ENCODE results near the gene TMEM131L.

TMEM131L gene

DNA sequence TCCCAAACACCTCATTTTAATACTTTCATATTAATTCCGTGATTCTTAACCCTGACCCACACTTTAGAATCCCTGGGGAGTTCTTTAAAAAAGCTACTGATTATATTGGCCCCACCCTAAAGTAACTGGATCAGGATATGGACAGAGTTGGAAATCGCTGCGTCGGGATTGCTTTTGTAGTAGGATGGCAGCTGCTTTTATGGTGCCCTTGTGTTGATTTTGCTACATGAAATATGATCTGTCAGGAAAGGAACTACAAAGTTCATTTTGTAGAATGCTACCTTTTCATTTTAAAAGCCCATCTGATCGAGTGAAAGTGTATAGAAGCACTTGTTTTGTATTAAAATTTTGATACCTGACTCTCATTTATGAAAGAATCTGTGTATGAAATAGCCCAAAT, 43.6 kb downstream of the TMEM131L start:
- DNase-seq = no peak

DNA sequence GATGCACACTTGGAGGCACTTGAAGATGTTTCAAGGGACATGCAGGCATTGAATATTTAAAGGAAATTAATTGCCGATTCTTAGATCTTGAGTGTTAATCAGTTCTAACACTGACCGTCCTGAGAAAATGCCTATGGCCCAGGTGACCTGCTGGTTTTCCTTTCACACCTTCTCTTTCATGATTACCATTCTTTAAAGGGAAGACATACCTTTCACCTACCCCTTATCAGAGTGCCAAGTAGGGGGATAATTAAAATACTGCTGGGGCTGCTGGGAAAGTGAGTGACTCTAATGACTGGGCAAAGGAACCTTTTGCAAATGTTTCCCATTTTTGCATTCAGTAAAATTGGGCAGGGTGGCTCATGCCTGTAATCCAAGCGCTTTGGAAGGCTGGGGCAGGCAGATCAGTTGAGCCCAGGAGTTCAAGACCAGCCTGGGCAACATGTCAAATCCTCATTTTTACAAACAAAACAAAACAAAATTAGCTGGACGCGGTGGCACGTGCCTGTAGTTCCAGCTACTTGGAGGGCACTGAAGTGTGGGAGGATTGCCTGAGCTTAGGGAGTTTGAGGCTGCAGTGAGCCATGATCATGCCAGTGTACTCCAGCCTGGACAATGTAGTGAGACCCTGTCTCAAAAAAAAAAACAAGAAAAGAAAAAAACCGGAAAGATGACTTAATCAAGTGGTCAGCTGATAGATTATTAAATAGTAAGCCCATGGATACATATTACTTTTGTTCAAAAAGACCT, 44.3 kb downstream of the TMEM131L start:
- DNase-seq = no peak

DNA sequence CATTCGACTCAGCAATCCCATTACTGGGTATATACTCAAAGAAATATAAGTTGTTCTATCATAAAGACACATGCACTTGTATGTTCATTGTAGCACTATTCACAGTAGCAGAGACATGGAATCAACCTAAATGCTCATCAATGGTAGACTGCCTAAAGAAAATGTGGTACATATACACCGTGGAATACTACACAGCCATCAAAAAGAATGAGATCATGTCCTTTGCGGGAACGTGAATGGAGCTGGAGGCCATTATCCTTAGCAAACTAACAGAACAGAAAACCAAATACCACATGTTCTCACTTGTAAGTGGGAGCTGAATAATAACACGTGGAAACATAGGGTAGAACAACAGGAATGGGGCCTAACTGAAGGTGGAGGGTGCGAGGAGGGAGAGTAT, 44.9 kb downstream of the TMEM131L start:
- DNase-seq = no peak

DNA sequence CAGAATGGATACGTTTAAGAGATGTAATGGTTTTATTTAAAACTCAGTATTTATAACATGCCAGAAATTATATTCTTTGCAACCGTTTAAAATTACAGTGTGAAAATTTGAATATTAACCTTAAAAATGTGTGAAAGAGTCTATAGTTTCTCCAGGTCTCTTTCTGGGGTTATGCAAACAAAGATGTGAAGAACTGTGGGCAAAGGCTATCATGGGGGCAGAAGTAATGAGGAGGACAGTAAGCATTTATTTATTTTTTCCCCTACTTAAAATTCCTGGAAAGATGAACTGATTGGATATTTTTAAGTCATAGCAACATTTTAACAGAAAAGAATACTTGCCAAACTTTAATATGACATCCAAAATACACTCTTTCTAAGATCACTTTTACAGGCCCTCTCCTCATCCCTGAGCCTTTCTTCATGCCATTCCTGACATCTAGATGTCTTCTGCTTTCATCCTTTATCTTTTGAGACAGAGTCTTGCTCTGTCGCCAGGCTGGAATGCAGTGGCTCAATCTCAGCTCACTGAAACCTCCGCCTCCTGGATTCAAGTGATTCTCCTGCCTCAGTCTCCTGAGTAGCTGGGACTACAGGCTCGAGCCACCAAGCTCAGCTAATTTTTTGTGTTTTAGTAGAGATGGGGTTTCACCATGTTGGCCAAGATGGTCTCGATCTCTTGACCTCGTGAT, 46.1 kb downstream of the TMEM131L start:
- no peak for DNase-seq

DNA sequence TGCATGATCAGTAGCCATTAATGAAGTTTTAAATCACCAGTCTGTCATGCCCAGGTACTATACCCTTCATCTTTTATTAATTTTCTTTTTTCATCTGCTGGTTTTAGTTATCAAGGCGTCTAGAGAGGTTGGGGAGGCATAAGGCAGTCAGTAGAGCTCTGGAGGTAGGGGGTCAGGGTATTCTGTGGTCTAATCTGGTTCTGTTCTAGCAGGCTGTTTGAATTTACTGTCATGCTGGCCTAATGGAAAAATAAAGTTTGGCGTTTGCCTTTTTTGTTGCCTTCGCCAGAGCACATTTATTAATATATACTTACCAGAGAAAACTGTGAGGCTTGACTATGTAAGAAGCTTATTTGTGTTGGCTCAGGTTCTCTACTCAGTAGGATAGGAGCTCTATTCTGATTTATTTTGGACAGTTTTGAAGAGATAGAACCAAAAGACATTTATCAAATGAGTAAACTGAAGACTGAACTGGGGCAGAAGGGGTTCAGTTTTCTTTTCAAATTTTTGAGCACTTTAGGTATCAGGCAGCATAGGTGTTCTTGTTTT, 46.9 kb downstream of the TMEM131L start:
- DNase-seq = no peak

DNA sequence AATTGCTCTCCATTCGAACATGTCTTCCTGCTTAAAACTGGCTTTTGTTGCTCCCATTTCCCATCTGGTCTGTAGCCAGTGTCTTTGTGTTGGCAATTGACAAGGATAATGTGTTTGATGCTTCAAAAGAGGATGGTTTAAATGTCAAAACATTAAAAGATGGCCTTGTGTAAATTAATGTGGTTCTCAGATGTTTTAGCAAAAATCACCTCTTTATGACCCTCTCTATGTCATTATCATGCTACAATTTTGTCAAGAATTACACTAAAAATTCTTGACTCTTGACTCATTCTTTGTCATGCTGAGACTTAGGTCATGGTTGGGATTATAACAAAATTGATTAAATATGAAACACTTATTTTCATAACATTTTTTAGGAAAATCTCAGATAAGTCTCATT, 47.4 kb downstream of the TMEM131L start:
- DNase-seq = no peak

DNA sequence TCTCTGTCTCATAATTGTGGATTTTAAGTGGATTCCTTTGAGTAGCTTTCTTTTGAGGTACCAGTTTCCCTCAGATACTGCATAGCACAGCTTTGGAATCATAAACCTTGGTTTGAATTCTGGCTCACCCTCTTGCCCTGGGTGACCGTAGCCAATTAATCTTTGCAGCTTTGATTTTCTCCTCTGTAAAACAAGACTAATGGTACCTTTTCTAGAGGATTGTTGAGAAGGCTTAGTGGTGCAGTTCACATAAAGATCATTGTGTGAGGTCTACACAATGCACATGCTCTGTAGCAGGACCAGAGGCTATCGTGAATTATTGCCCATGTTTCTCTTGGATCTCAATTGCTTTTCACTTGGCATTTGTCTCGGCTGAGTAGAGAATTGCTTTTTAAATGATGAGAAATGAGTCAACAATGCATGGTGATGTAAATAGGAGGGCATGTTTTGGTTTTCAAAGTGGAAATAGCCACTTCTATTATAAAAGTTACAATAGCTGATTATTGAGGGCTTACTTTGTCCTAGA, 47.9 kb downstream of the TMEM131L start:
- DNase-seq = no peak

DNA sequence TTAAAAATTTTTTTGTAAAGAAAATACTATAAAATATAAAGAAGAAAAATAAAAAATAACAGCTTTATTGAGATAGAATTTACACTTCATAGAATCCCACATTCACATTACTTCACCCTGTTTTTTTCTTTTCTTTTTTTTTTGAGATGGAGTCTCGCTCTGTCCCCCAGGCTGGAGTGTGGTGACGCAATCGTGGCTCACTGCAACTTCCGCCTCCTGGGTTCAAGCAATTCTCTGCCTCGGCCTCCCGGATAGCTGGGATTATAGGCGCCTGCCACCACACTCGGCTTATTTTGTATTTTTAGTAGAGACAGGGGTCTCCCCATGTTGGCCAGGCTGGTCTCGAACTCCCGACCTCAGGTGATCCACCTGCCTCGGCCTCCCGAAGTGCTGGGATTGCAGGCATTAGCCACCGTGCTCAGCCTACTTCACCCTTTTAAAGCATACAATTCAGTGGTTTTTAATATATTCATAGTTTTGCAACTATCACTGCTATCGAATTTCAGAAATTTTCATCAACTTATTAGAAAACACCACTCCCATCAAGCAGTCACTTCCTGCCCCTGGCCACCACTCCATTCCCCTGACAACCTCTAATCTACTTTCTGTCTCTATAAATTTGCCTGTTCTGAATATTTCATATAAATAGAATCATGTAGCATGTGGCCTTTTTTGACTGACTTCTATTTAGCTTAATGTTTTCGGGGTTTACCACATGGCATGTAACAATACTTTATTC, 48.7 kb downstream of the TMEM131L start:
- no peak for DNase-seq

DNA sequence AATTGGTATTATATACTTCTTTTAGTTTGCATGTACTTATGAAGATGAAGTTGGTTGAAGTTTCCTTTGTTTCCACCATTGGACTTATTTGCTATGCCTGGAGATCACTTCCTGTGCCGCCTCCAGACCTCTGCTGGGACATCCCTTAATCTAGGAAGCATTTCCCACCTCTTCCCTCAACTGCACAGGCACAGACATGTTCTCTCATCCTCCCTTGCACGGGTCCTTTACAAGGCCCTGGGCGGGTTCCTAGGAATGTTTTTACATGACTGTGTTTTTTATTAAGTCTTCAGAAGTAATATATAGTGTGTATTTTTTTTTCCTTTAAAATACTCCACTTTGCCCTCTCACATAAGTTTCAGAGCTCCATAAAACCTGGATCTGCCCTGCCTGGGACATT, 51.0 kb downstream of the TMEM131L start:
- no peak for DNase-seq

DNA sequence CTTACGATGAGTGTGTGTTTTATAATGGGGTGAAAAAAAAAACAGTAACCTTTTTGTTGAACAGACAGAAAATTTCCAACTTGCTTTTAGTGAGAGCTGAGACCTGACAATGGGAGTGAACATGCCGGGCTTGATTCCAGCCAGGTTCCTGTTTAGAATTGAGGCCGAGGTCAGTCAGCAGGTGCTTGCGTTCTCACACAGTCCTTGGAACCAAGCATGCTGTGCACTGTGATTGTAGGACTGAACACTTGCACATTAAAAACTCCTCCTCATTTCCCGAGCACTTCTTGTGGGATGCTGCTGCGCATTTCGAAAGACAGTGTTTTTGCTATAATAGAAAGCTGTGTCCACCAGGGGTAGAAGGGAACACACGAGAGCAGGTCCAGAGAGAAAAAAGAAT, 51.8 kb downstream of the TMEM131L start:
- no peak for DNase-seq

DNA sequence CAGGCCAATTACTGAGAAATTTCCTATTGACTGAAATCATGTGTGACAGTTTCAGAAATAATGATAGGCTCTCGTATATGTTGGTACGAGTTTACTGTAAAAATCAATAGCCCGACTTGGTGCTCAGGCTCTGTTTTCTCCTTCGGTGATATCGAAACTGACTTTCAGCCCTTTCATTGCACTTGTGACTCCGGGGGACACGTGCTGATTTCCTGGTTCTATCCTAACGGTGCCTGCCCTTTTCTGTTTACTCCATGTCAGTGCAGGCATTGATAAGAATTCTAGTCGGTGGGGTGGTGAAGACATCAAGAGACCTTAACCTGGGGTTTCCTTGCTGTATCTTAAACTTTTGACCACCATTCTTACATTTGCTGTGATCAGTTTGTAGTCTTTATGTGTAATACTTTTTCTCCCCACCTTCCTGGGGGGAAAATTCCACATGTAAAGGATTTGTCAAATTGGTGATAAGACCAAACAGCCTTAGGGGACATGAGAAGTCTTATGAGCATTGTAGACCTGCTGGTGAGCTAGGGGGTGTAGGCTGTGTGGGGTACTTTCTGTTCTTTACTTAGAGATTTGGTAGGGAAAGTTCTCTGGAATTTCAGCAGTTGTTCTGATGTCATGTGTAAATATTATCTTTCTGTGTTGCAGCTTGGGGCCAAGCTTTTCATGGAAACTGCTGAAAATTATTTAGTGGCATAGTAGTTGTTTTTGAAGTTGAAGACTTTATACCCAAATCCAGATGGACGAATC, 52.7 kb downstream of the TMEM131L start:
- no peak for DNase-seq

DNA sequence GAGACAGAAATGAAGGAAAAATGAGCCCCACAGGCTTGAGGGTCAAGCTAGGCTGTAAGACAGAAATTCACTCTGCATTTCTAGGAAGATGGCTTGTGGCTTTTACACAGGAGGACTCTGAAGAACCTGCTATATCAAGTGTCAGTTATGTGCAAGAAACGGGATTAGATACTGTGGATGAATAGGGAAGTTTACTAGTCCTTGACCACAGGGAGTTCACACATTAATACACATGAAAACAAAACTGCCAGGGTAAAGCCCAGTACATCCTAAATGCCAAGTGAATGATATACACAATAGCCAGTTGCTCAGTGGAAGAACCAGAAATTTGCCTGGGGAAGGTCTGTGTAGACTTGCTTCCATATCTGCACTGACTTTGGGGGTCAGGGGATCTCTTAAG, 53.5 kb downstream of the TMEM131L start:
- DNase-seq = no peak

DNA sequence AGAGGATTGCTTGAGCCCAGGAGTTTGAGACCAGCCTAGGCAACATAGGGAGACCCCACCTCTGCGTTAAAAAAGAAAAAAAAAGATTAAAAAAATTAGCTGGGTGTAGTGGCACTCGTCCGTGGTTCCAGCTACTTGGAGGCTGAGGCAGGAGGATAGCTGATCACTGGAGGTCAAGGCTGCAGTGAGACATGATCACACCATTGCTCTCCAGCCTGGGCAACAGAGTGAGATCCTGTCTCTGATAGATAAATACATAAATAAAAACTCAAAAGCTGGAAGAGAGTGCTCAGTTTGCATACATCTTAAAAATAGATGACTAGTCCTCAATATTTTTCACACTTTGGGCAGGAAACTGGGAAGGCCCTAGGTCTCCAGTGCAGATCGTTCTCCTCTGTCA, 54.1 kb downstream of the TMEM131L start:
- no peak for DNase-seq

DNA sequence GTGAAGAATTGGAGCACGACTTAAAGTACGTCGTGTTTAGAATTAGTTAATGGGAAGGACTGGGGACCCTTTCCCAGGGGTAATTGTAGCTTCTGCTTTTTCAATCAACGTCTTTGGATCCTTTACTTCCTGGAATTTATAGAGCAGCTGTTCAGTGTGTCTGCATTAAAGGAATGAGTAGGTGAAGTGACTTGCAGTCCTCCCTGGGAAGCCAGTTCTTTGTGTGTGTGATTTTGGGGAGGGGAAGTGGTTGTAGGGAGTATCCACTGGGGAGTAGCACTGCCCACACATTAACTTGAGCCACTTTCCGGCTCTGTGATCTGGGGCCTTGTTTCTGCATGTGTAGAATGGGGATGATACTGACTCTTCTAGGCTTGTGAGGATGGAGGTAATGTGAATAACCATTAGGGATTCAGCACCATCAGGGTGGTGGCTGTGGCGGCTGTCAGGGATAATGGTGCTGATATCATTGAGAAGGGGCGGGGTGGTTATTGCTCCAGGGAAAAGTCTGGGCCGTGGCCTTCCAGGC, 54.7 kb downstream of the TMEM131L start:
- DNase-seq = no peak

DNA sequence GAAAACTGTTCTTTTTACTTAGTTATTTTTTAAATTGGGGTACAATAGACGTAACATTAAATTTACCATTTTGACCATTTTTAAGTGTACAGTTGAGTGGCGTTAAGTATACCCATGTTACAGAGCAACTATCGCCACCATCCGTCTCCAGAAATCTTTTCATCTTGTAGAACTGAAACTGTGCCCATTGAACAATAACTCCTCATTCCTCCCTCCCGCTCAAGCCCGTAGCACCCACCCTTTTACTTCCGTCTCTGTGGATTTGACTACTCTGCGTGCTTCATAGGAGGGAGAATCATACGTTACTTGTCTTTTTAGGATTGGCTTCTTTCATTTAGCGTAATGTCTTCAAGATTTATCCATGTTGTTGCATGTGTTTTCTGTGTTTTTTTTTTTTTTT, 55.3 kb downstream of the TMEM131L start:
- DNase-seq = no peak

DNA sequence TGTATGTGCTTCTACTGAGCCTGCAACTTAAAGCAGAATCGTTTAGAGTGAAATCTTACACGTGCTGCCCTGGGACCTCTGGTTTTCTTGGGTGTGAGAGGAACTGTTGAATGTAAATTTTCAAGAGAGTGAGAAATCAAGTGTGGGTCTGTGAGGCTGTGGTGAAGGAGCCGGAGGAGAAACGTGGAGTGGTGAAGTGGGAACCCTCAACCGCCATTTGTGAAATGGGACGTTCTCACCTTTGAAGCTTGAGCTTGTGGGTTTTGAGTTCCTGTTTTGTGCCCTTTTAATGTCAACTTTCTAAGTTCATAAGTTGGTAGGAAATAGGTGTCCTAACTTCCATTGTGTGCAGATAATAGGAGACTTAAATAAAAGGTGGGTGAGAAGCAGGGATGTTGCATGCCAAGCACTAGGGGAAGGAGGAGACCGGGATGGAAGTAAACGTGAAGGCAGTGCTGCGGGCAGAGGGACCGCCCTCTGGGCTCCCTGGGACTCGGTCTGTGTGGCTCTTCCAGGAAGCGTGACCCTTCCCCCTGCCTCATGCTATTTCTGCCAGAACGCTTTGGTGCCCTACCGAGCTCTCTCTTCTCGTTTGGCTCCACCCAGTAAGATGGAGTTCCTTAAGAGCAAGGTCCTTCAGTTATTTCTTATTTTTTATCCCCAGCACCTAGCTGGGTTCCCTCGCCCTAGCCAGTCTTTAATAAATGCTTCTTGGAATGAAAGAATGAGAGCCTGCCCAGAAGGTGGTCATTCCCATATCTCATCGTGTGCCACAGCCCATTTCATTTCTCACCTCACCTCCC, 56.0 kb downstream of the TMEM131L start:
- DNase-seq = no peak

DNA sequence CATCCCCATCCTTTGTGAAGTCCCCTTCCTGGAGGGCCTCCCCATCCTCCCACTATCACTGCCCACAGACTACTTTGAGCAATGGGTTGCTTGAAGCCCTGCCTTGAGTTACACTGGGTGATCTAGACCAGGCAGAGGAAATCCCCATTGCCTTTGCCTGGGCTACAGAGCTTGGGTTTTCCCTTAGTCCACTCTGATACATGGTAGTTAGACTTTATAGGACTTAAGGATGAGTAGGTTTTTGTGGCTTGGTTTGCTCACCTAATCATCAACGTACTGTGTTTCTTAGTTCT, 56.6 kb downstream of the TMEM131L start:
- no peak for DNase-seq

DNA sequence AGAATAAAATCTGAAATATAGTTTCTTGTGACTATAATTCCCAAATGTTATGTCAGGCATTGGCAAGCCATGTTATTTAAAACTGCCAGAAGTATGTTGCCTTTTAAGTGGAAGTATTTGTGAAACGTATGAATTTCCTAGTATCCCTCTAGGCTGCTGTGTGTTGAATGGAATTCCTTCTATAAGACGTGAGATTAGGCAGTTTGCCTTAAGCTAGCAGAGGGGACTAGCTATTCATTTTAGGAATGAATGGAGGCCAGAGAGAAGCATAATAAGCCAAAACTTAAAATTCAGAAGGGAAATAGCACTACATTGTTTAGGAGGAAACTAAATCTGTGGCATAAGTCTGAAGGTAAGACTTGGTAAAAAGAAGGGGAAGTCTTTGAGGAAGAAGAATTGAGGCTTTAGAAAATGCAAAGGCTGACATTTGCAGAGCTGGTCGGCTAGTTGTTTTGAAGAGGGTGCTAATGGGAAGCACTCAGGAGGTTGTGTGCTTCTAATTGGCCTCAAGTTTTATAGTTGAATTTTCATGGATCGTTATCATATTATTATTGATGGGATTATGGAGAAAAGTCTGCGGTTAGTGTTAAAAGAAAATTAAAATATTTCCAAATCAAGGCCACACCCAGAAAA, 57.1 kb downstream of the TMEM131L start:
- no peak for DNase-seq

DNA sequence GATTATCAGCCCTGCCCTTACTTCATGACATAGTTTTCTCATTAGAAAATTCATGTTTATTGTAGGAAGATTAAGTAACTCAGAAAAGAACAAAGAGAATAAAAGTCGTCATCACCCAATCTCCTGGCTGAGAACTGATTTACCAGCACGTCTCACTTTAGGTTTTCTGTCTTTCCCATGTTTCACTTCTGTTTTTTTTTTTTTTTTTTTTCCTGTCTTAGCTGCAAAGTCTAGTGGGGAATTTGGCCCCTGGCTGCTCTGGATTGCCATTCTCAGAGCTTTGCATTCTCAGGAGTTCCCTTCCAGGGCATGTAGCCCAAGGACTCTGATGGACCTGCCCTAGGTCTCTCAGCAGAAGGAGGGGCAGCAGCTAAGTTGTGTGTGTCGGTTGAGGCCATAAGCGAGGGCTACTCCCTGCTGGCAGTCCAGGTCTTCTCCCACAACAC, 57.8 kb downstream of the TMEM131L start:
- no peak for DNase-seq

DNA sequence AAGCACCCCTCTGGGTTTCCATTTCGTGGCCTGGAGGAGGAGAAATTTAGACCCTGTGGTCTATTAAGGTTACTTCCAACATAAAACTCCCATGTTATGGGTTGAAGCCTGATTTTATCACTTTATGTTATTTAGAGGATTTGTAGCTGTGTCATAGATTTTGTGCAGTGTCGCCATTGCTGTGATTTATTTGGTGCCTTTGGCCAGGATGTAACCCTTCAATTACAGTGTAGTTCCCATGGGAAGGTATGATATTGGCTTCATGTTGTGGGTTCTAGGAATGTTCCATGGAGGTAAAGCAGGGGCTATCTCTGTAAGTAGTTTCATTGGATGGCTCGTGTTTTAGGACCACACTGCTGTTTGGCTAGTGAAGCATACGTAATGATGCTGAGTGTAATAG, 58.5 kb downstream of the TMEM131L start:
- DNase-seq = no peak

DNA sequence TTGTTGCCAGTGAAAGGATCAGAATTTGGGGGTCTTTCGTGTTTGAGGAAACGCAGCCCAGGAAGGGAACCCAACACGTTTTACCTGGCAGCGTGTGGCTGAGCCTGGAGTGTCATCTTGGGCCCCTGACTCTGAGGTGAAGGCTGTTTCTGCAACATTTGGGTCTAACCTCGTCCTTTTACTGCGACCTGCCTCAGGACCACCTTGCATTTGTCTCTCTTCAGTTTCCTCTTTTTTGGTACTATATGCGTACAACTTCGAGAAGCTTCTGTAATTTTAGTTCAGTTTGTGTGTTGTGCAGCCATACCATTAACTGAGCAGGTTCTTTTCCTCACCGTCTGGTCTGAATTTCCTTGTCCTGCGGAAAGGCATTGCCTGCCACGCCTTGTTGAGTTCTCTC, 61.5 kb downstream of the TMEM131L start:
- DNase-seq = no peak

Data from activated T-cell treated with anti-CD3 and anti-CD28 coated beads for 4 hours (primary cell).